HG03196 (cell line): Measurements from ENCODE around the gene DENND1B.

ENCODE experiments used
- ATAC-seq: cut with Tn5 transposase; IDR thresholded peaks from one replicate; pipeline ENCODE4 v1.9.1; 2021; ENCODE audit not compliant: unreplicated experiment

DENND1B gene

GRCh38 chr1:197472141-197472540, 303.1 kb downstream of the DENND1B start:
- no peak for ATAC-seq

- ATAC-seq = no peak
Observed at GRCh38 chr1:197471248-197471985, 303.9 kb downstream of the DENND1B start.

- ATAC-seq = no peak
Observed at GRCh38 chr1:197470330-197470729, 304.9 kb downstream of the DENND1B start.

GRCh38 chr1:197469620-197470210, 305.6 kb downstream of the DENND1B start:
- no peak for ATAC-seq

- ATAC-seq = no peak
Observed at GRCh38 chr1:197468543-197469175, 306.6 kb downstream of the DENND1B start.

- no peak for ATAC-seq
Observed at GRCh38 chr1:197467881-197468280, 307.4 kb downstream of the DENND1B start.

GRCh38 chr1:197466813-197467212, 308.5 kb downstream of the DENND1B start:
- ATAC-seq = no peak

GRCh38 chr1:197465528-197466327, 309.6 kb downstream of the DENND1B start:
- ATAC-seq = no peak

- no peak for ATAC-seq
Observed at GRCh38 chr1:197464044-197464443, 311.2 kb downstream of the DENND1B start.

- ATAC-seq = no peak
Observed at GRCh38 chr1:197463142-197463541, 312.1 kb downstream of the DENND1B start.

GRCh38 chr1:197462539-197462938, 312.7 kb downstream of the DENND1B start:
- ATAC-seq = no peak
